H9 (cell line): ENCODE results near the gene CR1L. TPM values are rescaled to one million over a fixed set of nuclear protein-coding genes. Genes with fewer than 3 reads are reported as not detected.
"Not testable (repeated sequence)": the region's sequence is repeated elsewhere in the genome, so short reads cannot be mapped to it uniquely, and the experiment has no call there.

ENCODE experiments used
- DNase-seq: peaks from one replicate; pipeline ENCODE4 v3.0.0-alpha.2; 2017
- H2AFZ ChIP-seq: one replicate; pipeline ENCODE4 v1.6.1; 2013; ENCODE audit warnings: mild to moderate bottlenecking, low read length, control low read depth, moderate library complexity
- H2AK5ac ChIP-seq: 2 replicates; pipeline ENCODE4 v1.6.1; 2013; ENCODE audit warnings: low read length, control low read depth, mixed read lengths; ENCODE audit not compliant: insufficient read length
- H2BK120ac ChIP-seq: one replicate; pipeline ENCODE4 v1.6.1; 2013; ENCODE audit warnings: low read depth, mild to moderate bottlenecking, low read length, control low read depth, inconsistent platforms; ENCODE audit not compliant: poor library complexity, severe bottlenecking
- H2BK12ac ChIP-seq: 2 replicates; pipeline ENCODE4 v1.6.1; 2013; ENCODE audit warnings: low read length, control low read depth, mixed read lengths, low read depth; ENCODE audit not compliant: insufficient read length
- H2BK15ac ChIP-seq: 2 replicates; pipeline ENCODE4 v1.6.1; 2013; ENCODE audit warnings: low read depth, low read length, control low read depth
- H2BK20ac ChIP-seq: one replicate; pipeline ENCODE4 v1.6.1; 2013; ENCODE audit warnings: low read depth, mild to moderate bottlenecking, low read length, control low read depth, inconsistent platforms; ENCODE audit not compliant: poor library complexity, severe bottlenecking
- H2BK5ac ChIP-seq: 2 replicates; pipeline ENCODE4 v1.6.1; 2013; ENCODE audit warnings: low read length, control low read depth, mixed read lengths; ENCODE audit not compliant: insufficient read length
- H3K14ac ChIP-seq: 2 replicates; pipeline ENCODE4 v1.6.1; 2013; ENCODE audit warnings: low read length, control low read depth; ENCODE audit not compliant: insufficient read depth
- H3K18ac ChIP-seq: 2 replicates; pipeline ENCODE4 v1.6.1; 2013; ENCODE audit warnings: low read depth, mild to moderate bottlenecking, mixed read lengths, low read length, control low read depth; ENCODE audit not compliant: insufficient read length
- H3K23ac ChIP-seq: 2 replicates; pipeline ENCODE4 v1.6.1; 2013; ENCODE audit warnings: low read length, control low read depth, mixed read lengths, low read depth; ENCODE audit not compliant: insufficient read length
- H3K23me2 ChIP-seq: 2 replicates; pipeline ENCODE4 v1.6.1; 2013; ENCODE audit warnings: low read depth, mild to moderate bottlenecking, mixed read lengths, low read length, control low read depth; ENCODE audit not compliant: insufficient read length, poor library complexity, severe bottlenecking
- H3K27ac ChIP-seq: 2 replicates; pipeline ENCODE4 v1.5.1; 2013; ENCODE audit warnings: low read length, control low read depth, mixed read lengths, low read depth; ENCODE audit not compliant: insufficient read length
- H3K27me3 ChIP-seq: 2 replicates; pipeline ENCODE4 v1.6.1; 2013; ENCODE audit warnings: low read length, control low read depth, inconsistent platforms; ENCODE audit not compliant: insufficient read depth
- H3K4ac ChIP-seq: 2 replicates; pipeline ENCODE4 v1.6.1; 2013; ENCODE audit warnings: low read depth, mild to moderate bottlenecking, control low read depth, inconsistent platforms, low read length, moderate library complexity
- H3K4me1 ChIP-seq: 2 replicates; pipeline ENCODE4 v1.6.1; 2013; ENCODE audit warnings: low read length, control low read depth, inconsistent platforms; ENCODE audit not compliant: insufficient read depth
- H3K4me2 ChIP-seq: 2 replicates; pipeline ENCODE4 v1.6.1; 2013; ENCODE audit warnings: low read length, control low read depth, mixed read lengths; ENCODE audit not compliant: insufficient read length, insufficient read depth
- H3K56ac ChIP-seq: 2 replicates; pipeline ENCODE4 v1.6.1; 2013; ENCODE audit warnings: low read depth, mild to moderate bottlenecking, mixed read lengths, low read length, control low read depth; ENCODE audit not compliant: insufficient read length
- H3K79me1 ChIP-seq: 2 replicates; pipeline ENCODE4 v1.6.1; 2013; ENCODE audit warnings: low read depth, mild to moderate bottlenecking, moderate library complexity, low read length, control low read depth, inconsistent platforms; ENCODE audit not compliant: insufficient read depth, poor library complexity, severe bottlenecking
- H3K79me2 ChIP-seq: 2 replicates; pipeline ENCODE4 v1.6.1; 2013; ENCODE audit warnings: low read length, control low read depth, inconsistent platforms; ENCODE audit not compliant: insufficient read depth
- H3K9ac ChIP-seq: 2 replicates; pipeline ENCODE4 v1.6.1; 2013; ENCODE audit warnings: low read length, control low read depth, mixed read lengths; ENCODE audit not compliant: insufficient read length; ENCODE audit errors: extremely low read depth
- H3K9me3 ChIP-seq: one replicate; pipeline ENCODE4 v1.6.1; 2013; ENCODE audit warnings: low read depth, low read length, inconsistent platforms; ENCODE audit not compliant: control insufficient read depth
- H3T11ph ChIP-seq: one replicate; pipeline ENCODE4 v1.6.1; 2013; ENCODE audit warnings: mild to moderate bottlenecking, low read length, control low read depth, inconsistent platforms
- H4K20me1 ChIP-seq: one replicate; pipeline ENCODE4 v1.6.1; 2013; ENCODE audit not compliant: control insufficient read depth, insufficient read length, insufficient read depth
- H4K5ac ChIP-seq: 2 replicates; pipeline ENCODE4 v1.6.1; 2013; ENCODE audit warnings: low read depth, mild to moderate bottlenecking, mixed read lengths, low read length, control low read depth; ENCODE audit not compliant: insufficient read length
- H4K8ac ChIP-seq: replicated peaks from 2 replicates; pipeline ENCODE4 v1.6.1; 2013; ENCODE audit warnings: low read length, control low read depth, mixed read lengths, low read depth; ENCODE audit not compliant: insufficient read length
- H4K91ac ChIP-seq: 2 replicates; pipeline ENCODE4 v1.6.1; 2013; ENCODE audit warnings: low read depth, mild to moderate bottlenecking, moderate library complexity, mixed read lengths, low read length, control low read depth; ENCODE audit not compliant: insufficient read length
- H3K27ac Mint-ChIP-seq, 3 experiments: 2 replicates in 2 of 3; 3 replicates in 1 of 3; pipeline ENCODE4 v1.8.0; 2020 to 2021; ENCODE audit warnings: mixed read lengths in 3 of 3, mild to moderate bottlenecking in 1 of 3, moderate library complexity in 1 of 3
- H3K27me3 Mint-ChIP-seq: 2 replicates; pipeline ENCODE4 v1.8.0; 2021; ENCODE audit warnings: low read depth, mild to moderate bottlenecking, moderate library complexity, mixed read lengths
- H3K36me3 Mint-ChIP-seq, 3 experiments: 2 replicates in 2 of 3; 3 replicates in 1 of 3; pipeline ENCODE4 v1.8.0; 2020 to 2021; ENCODE audit warnings: low read depth in 3 of 3, mixed read lengths in 3 of 3; ENCODE audit not compliant: insufficient read depth in 1 of 3
- H3K4me1 Mint-ChIP-seq, 2 experiments: 2 replicates each; pipeline ENCODE4 v1.8.0; 2020; ENCODE audit warnings: mixed read lengths in 2 of 2
- H3K4me3 Mint-ChIP-seq, 2 experiments: 2 replicates in 1 of 2; 3 replicates in 1 of 2; pipeline ENCODE4 v1.8.0; 2020 to 2021; ENCODE audit warnings: mild to moderate bottlenecking in 2 of 2, mixed read lengths in 2 of 2, moderate library complexity in 1 of 2
- H3K9me3 Mint-ChIP-seq, 2 experiments: 2 replicates in 1 of 2; 3 replicates in 1 of 2; pipeline ENCODE4 v1.8.0; 2020; ENCODE audit warnings: mild to moderate bottlenecking in 2 of 2, mixed read lengths in 2 of 2, moderate library complexity in 1 of 2
- WGBS: extraction: QIAGEN DNeasy Blood & Tissue Kit; methylation state at CpG from one replicate; pipeline ENCODE4 v1.1.7; 2013; ENCODE audit warnings: missing lambda C conversion rate, low lambda C conversion rate, mixed read lengths; ENCODE audit not compliant: insufficient read length; ENCODE audit errors: extremely low coverage; 5-methylcytosine and 5-hydroxymethylcytosine counted together
- total RNA-seq: library from RNA; stranded (reverse); gene quantifications from 2 replicates; pipeline ENCODE4 v1.2.1, GENCODE V29; 2021

The CR1L gene
- total RNA-seq, 1 experiment from 2014 or later, result 0.37 TPM

- H3K79me1 ChIP-seq, H3K9me3 Mint-ChIP-seq, H2AK5ac ChIP-seq, H3K27me3 Mint-ChIP-seq, H2BK15ac ChIP-seq, H2AFZ ChIP-seq, H3K4me1 ChIP-seq, H3K18ac ChIP-seq, H3K27me3 ChIP-seq, H3K9me3 ChIP-seq, H3K4ac ChIP-seq, H3K36me3 Mint-ChIP-seq, H4K8ac ChIP-seq, H4K20me1 ChIP-seq, H3K14ac ChIP-seq, H3T11ph ChIP-seq, H3K27ac ChIP-seq, H3K23ac ChIP-seq, H4K91ac ChIP-seq, H3K4me2 ChIP-seq, H3K23me2 ChIP-seq, H3K56ac ChIP-seq, H4K5ac ChIP-seq, H3K4me3 Mint-ChIP-seq, H3K79me2 ChIP-seq, H2BK12ac ChIP-seq, H2BK20ac ChIP-seq, H2BK120ac ChIP-seq, DNase-seq, H2BK5ac ChIP-seq, H3K9ac ChIP-seq: not testable (repeated sequence)
- no CpG with 5 or more reads among the region's 9 CpGs for WGBS
- H3K4me1 Mint-ChIP-seq, result peaks cover 42 to 59% of the 10 kb centered on the region in 2 experiments
- H3K27ac Mint-ChIP-seq, result peak overlapping the region in 1 of 3 experiments; percentile 63; a peak in 1 of 7 replicates
These were observed 6.3 kb upstream of the CR1L start for GRCh38 chr1:207638487-207639145.

GRCh38 chr1:207639362-207639761 lies 5.6 kb upstream of the CR1L start:
- not testable (repeated sequence) for H4K5ac ChIP-seq, H2BK120ac ChIP-seq, H3K9me3 Mint-ChIP-seq, H4K20me1 ChIP-seq, H2BK5ac ChIP-seq, DNase-seq, H3K4ac ChIP-seq, H3T11ph ChIP-seq, H2AK5ac ChIP-seq, H3K23ac ChIP-seq, H2AFZ ChIP-seq, H3K36me3 Mint-ChIP-seq, H4K91ac ChIP-seq, H2BK15ac ChIP-seq, H3K23me2 ChIP-seq, H3K27me3 Mint-ChIP-seq, H3K4me2 ChIP-seq, H4K8ac ChIP-seq, H3K4me1 ChIP-seq, H2BK12ac ChIP-seq, H3K9me3 ChIP-seq, H3K27me3 ChIP-seq, H3K4me3 Mint-ChIP-seq, H3K18ac ChIP-seq, H3K56ac ChIP-seq, H3K79me1 ChIP-seq, H3K14ac ChIP-seq, H3K9ac ChIP-seq, H3K79me2 ChIP-seq, H2BK20ac ChIP-seq, H3K27ac ChIP-seq
- no CpG with 5 or more reads among the region's 5 CpGs for WGBS
- Mint-ChIP-seq H3K27ac (peak overlapping the region in 1 of 3 experiments; percentile 81; a peak in 1 of 7 replicates), H3K4me1 (peaks cover 36 to 56% of the 10 kb centered on the region in 2 experiments)
